ENCODE results near the gene SYNE1. TPM values are rescaled to one million over a fixed set of nuclear protein-coding genes. Genes with fewer than 3 reads are reported as not detected.

SYNE1 gene
- total RNA-seq, 1 donor from 2014 or later, result 233 TPM

DNA sequence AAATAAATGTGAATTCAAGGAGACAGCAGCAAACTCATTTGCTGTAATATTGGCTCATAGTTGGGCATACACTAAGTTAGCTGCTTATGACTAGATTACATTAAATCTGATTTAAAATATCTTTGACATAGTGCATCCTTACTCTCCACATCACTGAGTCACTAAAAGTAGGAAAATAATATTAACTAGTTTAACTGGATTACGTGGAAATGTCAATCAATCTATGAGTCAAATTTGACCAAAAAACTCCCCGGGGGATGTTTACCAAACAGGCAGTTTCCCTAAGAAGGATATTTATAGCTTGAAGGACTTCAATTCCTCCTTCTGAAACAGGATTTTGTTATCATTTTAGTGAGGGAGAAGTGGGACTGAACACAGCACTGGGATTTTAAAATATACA, 463.2 kb downstream of the SYNE1 start:
- Histone ChIP-seq H3K4me3 (no peak overlapping the region), H3K9me3 (no peaks in the 10 kb centered on the region), H3K4me1 (no peaks in the 10 kb centered on the region), H3K27ac (no peak overlapping the region), H3K27me3 (no peaks in the 10 kb centered on the region), H3K36me3 (peaks cover 36 to 45% of the 10 kb centered on the region in 2 donors)
- no peak for DNase-seq (ENCODE audit: low spot score in 2 of 2)
- intact Hi-C loops (cut with DNase I), result no loop called here
- TF ChIP-seq, protein P1, sequence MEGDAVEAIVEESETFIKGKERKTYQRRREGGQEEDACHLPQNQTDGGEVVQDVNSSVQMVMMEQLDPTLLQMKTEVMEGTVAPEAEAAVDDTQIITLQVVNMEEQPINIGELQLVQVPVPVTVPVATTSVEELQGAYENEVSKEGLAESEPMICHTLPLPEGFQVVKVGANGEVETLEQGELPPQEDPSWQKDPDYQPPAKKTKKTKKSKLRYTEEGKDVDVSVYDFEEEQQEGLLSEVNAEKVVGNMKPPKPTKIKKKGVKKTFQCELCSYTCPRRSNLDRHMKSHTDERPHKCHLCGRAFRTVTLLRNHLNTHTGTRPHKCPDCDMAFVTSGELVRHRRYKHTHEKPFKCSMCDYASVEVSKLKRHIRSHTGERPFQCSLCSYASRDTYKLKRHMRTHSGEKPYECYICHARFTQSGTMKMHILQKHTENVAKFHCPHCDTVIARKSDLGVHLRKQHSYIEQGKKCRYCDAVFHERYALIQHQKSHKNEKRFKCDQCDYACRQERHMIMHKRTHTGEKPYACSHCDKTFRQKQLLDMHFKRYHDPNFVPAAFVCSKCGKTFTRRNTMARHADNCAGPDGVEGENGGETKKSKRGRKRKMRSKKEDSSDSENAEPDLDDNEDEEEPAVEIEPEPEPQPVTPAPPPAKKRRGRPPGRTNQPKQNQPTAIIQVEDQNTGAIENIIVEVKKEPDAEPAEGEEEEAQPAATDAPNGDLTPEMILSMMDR (IDR thresholded peaks at IDR 0.05), result no peak

DNA sequence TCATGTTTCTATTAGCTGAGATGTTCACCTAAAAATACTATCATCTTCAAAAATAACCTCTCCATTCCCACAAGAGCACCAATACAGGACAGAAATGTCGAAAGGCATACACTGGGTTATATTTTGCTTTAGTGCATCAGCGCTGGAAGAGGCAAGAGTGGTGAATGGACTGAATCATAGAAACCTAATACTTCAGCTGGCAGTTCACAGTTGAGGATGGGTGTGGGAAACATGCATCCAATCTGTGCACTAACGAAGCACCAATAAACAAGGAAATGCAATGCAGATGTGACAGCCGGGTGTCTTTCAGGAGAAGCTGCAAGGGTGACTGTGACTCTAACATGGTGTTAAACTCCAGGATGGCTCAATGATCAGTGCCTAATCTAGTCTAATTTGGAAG, 463.8 kb downstream of the SYNE1 start:
- intact Hi-C loops (cut with DNase I), result no loop called here
- no peak overlapping the region for H3K4me3 ChIP-seq
- no peak for DNase-seq (ENCODE audit: low spot score in 2 of 2)
- H3K9me3 ChIP-seq, result no peaks in the 10 kb centered on the region
- H3K27ac ChIP-seq, result no peak overlapping the region
- H3K36me3 ChIP-seq, result peaks cover 29 to 41% of the 10 kb centered on the region in 2 donors
- no peaks in the 10 kb centered on the region for H3K27me3 ChIP-seq
- H3K4me1 ChIP-seq, result peaks cover 0 to 5% of the 10 kb centered on the region in 2 donors
- TF ChIP-seq, protein P1 (IDR thresholded peaks at IDR 0.05), result no peak

DNA sequence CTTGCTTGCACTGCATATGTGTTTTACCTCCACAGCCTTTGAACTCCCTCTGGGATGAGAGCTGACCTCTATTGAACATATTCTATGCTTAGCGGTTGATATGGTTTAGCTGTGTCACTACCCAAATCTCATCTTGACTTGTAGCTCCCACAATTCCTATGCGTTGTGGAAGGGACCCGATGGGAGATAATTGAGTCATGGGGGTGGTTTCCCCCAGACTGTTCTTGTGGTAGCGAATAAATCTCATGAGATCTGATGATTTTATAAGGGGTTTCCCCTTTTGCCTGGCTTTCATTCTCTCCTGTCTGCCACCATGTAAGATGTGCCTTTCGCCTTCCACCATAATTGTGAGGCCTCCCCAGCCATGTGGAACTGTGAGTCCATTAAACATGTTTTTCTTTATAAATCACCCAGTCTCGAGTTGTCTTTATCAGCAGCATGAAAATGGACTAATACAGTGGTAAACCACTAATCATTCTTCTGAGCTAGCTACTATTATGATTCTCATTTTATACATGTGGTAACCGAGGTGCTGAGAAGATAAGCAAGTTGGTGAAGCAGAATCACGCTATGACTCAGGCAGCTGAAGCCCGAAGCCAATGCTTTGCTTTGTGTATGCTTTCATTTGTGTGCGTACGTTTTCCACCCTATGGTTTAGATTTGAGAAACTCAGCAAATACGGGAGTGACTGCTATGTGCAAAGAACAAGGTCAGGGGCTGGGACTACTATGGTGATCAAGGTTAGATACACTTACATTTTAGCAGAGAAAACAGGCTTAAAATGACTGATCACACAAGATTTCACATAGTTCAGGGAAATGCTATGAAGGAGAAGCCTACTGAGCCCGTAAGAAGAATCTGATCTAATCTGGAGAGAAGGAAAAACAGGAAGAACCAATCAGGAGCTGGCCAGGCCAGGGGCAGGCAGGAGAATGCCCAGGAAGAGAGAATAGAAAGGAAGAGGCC, 466.2 kb downstream of the SYNE1 start:
- Histone ChIP-seq H3K9me3 (no peaks in the 10 kb centered on the region), H3K4me3 (no peak overlapping the region), H3K27ac (peak overlapping the region; percentile 21 to 70), H3K36me3 (peaks cover 23 to 36% of the 10 kb centered on the region in 2 donors), H3K27me3 (no peaks in the 10 kb centered on the region), H3K4me1 (peaks cover 0 to 5% of the 10 kb centered on the region in 2 donors)
- no peak for DNase-seq (ENCODE audit: low spot score in 2 of 2)
- TF ChIP-seq, protein P1 (IDR thresholded peaks at IDR 0.05), result no peak
- intact Hi-C loops (cut with DNase I), result no loop called here

DNA sequence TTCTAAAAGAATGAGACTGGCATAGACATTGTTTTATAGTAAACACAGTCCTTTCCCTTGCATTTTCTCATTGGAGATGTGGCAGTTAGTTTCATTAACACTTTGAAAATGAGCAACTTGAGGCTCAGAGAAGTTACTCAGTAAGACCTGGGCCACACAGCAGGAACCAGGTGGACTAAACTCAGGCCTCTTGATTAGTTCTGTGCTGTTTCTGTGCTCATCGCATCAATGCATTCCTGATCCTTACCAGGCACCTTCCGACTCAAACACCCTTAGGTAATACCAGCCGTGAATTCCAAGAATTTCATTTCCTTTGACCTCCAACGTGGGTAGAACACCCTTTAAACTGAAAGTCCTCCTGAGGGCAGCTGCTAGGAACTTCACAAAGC, 466.9 kb downstream of the SYNE1 start:
- no peaks in the 10 kb centered on the region for H3K27me3 ChIP-seq
- TF ChIP-seq, protein P1 (IDR thresholded peaks at IDR 0.05), result no peak
- intact Hi-C loops (cut with DNase I), result no loop called here
- no peaks in the 10 kb centered on the region for H3K9me3 ChIP-seq
- DNase-seq (ENCODE audit: low spot score in 2 of 2), result no peak
- H3K27ac ChIP-seq, result peak overlapping the region in 1 of 2 donors; percentile 70
- no peak overlapping the region for H3K4me3 ChIP-seq
- H3K36me3 ChIP-seq, result peaks cover 19 to 29% of the 10 kb centered on the region in 2 donors
- H3K4me1 ChIP-seq, result peaks cover 0 to 5% of the 10 kb centered on the region in 2 donors

DNA sequence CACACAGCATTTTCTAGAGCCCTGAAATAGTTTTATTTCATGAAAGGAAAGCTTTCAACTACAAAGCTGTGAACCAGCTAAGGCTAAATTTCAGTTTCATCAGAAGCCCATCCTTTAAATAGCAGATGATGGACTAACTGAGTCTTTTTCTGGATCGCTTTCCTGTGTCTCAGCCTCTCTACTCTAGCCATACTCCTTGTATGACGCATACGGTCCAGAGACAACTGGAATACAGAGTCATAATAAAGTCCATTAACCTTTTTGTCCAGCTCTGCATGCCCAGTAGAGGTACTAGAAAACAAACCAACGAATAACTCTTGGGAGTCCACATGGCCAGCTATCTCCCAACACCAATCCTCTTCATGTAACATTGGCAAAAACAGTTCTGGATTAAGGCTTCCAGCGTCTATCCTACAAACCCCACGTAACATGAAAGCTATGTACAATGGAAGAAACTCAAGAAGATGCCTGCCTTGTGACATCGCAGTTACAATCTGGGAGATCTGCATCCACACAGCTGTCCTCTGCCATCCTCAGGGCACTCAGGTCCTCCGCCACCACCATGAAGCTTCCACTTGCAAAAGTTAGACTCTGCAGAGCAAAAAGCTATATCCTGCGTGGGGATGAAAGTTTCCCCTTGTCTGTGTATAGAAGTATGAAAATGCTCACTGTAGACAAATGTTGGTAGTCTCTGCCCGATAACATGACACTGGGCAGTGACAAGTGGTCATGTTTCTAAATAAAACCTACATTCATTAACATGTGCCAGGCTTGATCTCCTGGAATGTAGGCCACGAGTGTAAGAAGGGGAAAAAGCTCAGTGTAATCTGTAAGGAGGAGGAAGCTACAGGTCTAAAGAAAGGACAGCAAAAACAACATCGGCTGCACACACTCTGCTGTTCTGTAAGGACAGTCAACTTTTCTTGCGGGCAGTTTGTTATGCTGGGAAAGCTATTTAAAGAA, 469.2 kb downstream of the SYNE1 start:
- Histone ChIP-seq H3K27me3 (no peaks in the 10 kb centered on the region), H3K4me1 (peaks cover 0 to 5% of the 10 kb centered on the region in 2 donors), H3K27ac (peak overlapping the region; percentile 10 to 39), H3K36me3 (peaks cover 24 to 25% of the 10 kb centered on the region in 2 donors), H3K9me3 (no peaks in the 10 kb centered on the region), H3K4me3 (peak overlapping the region in 1 of 2 donors; percentile 2)
- intact Hi-C loops (cut with DNase I), result no loop called here
- TF ChIP-seq, protein P1 (IDR thresholded peaks at IDR 0.05), result no peak
- no peak for DNase-seq (ENCODE audit: low spot score in 2 of 2)

Data from ascending aorta (tissue), 2 donors.